Right atrium auricular region (tissue), 2 donors: ENCODE data around the gene FMN2. TPM values are rescaled to one million over a fixed set of nuclear protein-coding genes. Genes with fewer than 3 reads are reported as not detected.

Experiments used
- DNase-seq: peaks from one replicate; pipeline ENCODE4 v3.0.0-alpha.2; 2019; ENCODE audit warnings: low spot score
- H3K27ac ChIP-seq, 2 donors: fragments of 200-600 bp; sonication (generic); 1 replicate in 1 of 2; 2 replicates in 1 of 2; pipeline ENCODE4 v1.5.1; 2016 to 2019
- H3K27me3 ChIP-seq, 2 donors: fragments of 200-600 bp; sonication (generic); one replicate each; pipeline versions ENCODE4 v1.5.1 to v1.6.0; 2017 to 2019
- H3K36me3 ChIP-seq: fragments of 200-600 bp; sonication (generic); one replicate; pipeline ENCODE4 v1.5.1; 2016
- H3K4me1 ChIP-seq, 2 donors: fragments of 200-600 bp; sonication (generic); one replicate each; pipeline versions ENCODE4 v1.5.1 to v1.6.0; 2017 to 2019
- H3K4me3 ChIP-seq, 2 donors: fragments of 200-600 bp; sonication (generic); 1 replicate in 1 of 2; 2 replicates in 1 of 2; pipeline ENCODE4 v1.5.1; 2017 to 2019; ENCODE audit warnings: mild to moderate bottlenecking in 1 of 2, moderate library complexity in 1 of 2
- H3K9me3 ChIP-seq, 2 donors: fragments of 200-600 bp; sonication (generic); one replicate each; pipeline ENCODE4 v1.5.1; 2019
- total RNA-seq, 2 donors: library from RNA; depleted of rRNA; stranded (reverse); fragments of >200 nt; gene quantifications; one replicate each; pipeline ENCODE4 v1.1.0, GENCODE V29; 2016
- TF ChIP-seq, protein P1 (sequence below), 2 donors: fragments of 200-600 bp; sonication (generic); IDR thresholded peaks; one replicate each; pipeline ENCODE4 v1.5.1; 2019; ENCODE audit warnings: antibody characterized with exemption in 2 of 2

FMN2 gene
- total RNA-seq, 2 donors from 2014 or later, result 0.15 TPM; not detected in 1

DNA sequence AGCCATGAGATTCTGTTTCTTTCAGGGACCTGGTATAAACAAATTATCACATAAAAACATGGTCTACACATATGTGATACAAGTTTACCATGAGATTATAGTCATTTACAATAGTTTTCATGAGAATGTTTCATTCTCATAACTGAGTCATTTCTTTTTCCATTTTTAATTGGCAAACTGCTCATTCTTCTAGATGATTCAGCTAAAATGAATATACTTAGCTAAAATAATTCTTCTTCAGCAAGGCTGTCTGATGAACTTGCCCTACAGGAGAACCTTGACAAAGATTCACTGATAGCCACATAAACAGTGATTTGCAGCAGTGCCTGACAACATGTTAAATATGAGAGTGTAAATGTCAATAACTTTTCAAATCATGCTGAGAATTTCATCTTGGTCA, 253.2 kb downstream of the FMN2 start:
- Histone ChIP-seq H3K36me3 (no peaks in the 10 kb centered on the region), H3K9me3 (no peaks in the 10 kb centered on the region), H3K27me3 (no peaks in the 10 kb centered on the region), H3K4me1 (no peaks in the 10 kb centered on the region), H3K27ac (no peak overlapping the region), H3K4me3 (no peak overlapping the region)
- no peak for DNase-seq
- TF ChIP-seq, protein P1, sequence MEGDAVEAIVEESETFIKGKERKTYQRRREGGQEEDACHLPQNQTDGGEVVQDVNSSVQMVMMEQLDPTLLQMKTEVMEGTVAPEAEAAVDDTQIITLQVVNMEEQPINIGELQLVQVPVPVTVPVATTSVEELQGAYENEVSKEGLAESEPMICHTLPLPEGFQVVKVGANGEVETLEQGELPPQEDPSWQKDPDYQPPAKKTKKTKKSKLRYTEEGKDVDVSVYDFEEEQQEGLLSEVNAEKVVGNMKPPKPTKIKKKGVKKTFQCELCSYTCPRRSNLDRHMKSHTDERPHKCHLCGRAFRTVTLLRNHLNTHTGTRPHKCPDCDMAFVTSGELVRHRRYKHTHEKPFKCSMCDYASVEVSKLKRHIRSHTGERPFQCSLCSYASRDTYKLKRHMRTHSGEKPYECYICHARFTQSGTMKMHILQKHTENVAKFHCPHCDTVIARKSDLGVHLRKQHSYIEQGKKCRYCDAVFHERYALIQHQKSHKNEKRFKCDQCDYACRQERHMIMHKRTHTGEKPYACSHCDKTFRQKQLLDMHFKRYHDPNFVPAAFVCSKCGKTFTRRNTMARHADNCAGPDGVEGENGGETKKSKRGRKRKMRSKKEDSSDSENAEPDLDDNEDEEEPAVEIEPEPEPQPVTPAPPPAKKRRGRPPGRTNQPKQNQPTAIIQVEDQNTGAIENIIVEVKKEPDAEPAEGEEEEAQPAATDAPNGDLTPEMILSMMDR (IDR thresholded peaks at IDR 0.05), result no peak

- no peaks in the 10 kb centered on the region for H3K9me3 ChIP-seq
- TF ChIP-seq, protein P1 (IDR thresholded peaks at IDR 0.05), result no peak
- no peak for DNase-seq
- H3K27ac ChIP-seq, result no peak overlapping the region
- H3K4me3 ChIP-seq, result no peak overlapping the region
- H3K36me3 ChIP-seq, result no peaks in the 10 kb centered on the region
- no peaks in the 10 kb centered on the region for H3K27me3 ChIP-seq
- no peaks in the 10 kb centered on the region for H3K4me1 ChIP-seq
These were observed 258.0 kb downstream of the FMN2 start for GRCh38 chr1:240349695-240350094.

- H3K4me1 ChIP-seq, result no peaks in the 10 kb centered on the region
- H3K4me3 ChIP-seq, result no peak overlapping the region
- no peak for DNase-seq
- no peak overlapping the region for H3K27ac ChIP-seq
- TF ChIP-seq, protein P1 (IDR thresholded peaks at IDR 0.05), result no peak
- H3K9me3 ChIP-seq, result no peaks in the 10 kb centered on the region
- H3K36me3 ChIP-seq, result no peaks in the 10 kb centered on the region
- no peaks in the 10 kb centered on the region for H3K27me3 ChIP-seq
These were observed 259.2 kb downstream of the FMN2 start for GRCh38 chr1:240350910-240351331.

DNA sequence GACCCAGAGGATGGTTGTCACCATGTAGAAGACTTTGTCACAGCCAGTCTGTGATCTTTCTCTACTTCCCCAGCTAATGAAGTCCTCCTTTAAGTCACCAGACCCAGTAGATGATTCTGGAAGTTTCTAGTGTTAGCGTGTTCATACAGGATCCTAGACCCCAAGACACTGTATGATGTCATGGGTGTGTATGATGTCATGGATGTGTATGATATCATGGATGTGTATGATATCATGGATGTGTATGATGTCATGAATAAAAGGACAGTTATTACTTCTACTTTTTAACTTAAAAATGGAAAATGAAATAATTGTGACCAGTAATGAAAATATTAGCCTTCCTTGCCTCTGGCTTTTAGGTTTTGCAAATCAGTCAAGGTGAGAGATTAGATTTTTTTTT, 260.0 kb downstream of the FMN2 start:
- Histone ChIP-seq H3K9me3 (no peaks in the 10 kb centered on the region), H3K27me3 (no peaks in the 10 kb centered on the region), H3K36me3 (no peaks in the 10 kb centered on the region), H3K4me1 (no peaks in the 10 kb centered on the region), H3K27ac (no peak overlapping the region), H3K4me3 (no peak overlapping the region)
- TF ChIP-seq, protein P1 (IDR thresholded peaks at IDR 0.05), result no peak
- no peak for DNase-seq

DNA sequence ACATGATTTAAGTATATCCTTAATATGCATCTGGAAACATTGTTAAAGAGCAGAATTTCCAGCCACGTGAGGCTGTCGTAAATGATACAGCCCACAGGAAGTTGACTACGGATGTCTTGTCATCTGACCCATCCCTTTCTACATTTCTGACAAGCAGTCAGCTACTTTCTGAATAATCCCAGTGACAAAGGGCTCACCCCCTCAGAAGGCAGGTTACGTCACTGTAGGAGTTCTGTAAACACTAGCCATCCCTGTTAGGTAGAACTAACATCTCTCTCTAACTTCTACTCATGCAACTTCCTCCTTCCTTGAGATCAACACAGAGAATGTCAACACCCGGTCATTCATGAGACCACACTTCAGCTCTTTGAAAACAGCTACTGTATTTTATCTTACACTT, 261.1 kb downstream of the FMN2 start:
- Histone ChIP-seq H3K9me3 (no peaks in the 10 kb centered on the region), H3K36me3 (no peaks in the 10 kb centered on the region), H3K4me3 (no peak overlapping the region), H3K27me3 (no peaks in the 10 kb centered on the region), H3K4me1 (no peaks in the 10 kb centered on the region), H3K27ac (no peak overlapping the region)
- DNase-seq, result no peak
- TF ChIP-seq, protein P1 (IDR thresholded peaks at IDR 0.05), result no peak

- Histone ChIP-seq H3K4me1 (no peaks in the 10 kb centered on the region), H3K36me3 (no peaks in the 10 kb centered on the region), H3K27me3 (no peaks in the 10 kb centered on the region), H3K27ac (no peak overlapping the region), H3K9me3 (no peaks in the 10 kb centered on the region), H3K4me3 (no peak overlapping the region)
- no peak for DNase-seq
- TF ChIP-seq, protein P1 (IDR thresholded peaks at IDR 0.05), result no peak
These were observed 264.9 kb downstream of the FMN2 start for GRCh38 chr1:240356568-240356967.
